ENCODE data around the gene RFX3.

RFX3 gene

GRCh38 chr9:3268223-3268622 is 257.6 kb downstream of the RFX3 start:
- DNase-seq: no peak

GRCh38 chr9:3263698-3264097 is 262.1 kb downstream of the RFX3 start:
- DNase-seq: no peak

GRCh38 chr9:3262826-3263529 is 262.8 kb downstream of the RFX3 start:
- no peak for DNase-seq

GRCh38 chr9:3261484-3261883 is 264.3 kb downstream of the RFX3 start:
- DNase-seq: no peak

DNA sequence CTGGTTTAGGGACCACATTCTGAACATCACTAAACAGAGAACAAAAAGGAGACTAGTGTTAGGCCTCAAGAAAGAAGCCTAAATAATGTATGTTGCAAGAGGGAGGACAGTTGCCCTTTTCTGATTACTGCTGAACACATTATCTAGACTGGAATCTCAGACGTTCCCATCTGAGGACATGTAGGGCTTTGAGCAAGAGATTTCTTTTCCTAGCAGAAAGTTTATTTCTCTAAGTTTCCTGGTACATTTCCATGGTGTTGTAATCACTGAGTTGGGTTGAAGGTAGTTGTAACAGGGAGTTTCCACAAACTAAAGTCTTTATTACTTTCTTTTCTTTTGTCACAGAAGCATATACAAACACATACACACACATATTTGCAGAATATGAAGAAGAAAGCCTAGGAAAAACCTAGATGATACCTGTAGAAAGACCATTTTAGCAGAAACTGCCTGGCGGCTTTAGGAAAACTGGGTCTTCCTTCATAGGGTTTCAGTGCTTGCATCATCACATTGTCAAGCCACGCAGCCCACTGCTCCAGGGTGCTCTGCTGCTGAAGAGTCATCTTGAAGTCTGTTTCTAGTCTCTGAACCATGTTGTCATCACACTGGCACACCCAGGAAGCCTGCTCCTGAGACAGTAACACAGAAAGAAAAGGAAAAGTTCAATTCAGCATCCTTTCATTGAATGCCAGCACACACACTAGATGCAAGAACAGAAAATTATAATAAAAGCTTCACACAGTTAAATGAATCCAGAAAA is 269.1 kb downstream of the RFX3 start:
- DNase-seq: no peak

GRCh38 chr9:3251309-3251708 is 274.5 kb downstream of the RFX3 start:
- no peak for DNase-seq

GRCh38 chr9:3250741-3251140 is 275.1 kb downstream of the RFX3 start:
- DNase-seq: no peak

DNA sequence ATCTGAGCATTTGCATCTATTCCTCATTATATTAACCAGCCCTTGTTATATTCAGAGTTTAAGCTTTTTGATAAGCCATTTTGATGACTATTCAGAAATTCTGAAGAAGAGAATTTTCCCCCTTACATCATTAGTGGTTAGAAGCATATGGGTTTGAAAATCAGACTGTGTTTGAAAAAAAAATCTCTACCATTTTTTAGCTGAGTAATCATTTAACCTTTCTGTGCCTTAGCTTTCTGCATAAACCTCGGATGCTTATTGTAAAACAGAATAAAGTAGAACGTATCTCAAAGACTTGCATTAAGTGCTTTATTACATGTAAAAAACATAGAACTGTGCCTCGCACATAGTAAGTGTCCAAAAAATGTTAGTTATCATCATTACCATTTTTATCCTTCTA is 278.6 kb downstream of the RFX3 start:
- no peak for DNase-seq

GRCh38 chr9:3246241-3246640 is 279.6 kb downstream of the RFX3 start:
- no peak for DNase-seq

GRCh38 chr9:3244963-3245653 is 280.7 kb downstream of the RFX3 start:
- no peak for DNase-seq

- DNase-seq: no peak
Measured at GRCh38 chr9:3243683-3244082, 282.1 kb downstream of the RFX3 start.

GRCh38 chr9:3241290-3241689 is 284.5 kb downstream of the RFX3 start:
- no peak for DNase-seq

- DNase-seq: peak; percentile 47
Measured at GRCh38 chr9:3240656-3241268, 285.0 kb downstream of the RFX3 start.

DNA sequence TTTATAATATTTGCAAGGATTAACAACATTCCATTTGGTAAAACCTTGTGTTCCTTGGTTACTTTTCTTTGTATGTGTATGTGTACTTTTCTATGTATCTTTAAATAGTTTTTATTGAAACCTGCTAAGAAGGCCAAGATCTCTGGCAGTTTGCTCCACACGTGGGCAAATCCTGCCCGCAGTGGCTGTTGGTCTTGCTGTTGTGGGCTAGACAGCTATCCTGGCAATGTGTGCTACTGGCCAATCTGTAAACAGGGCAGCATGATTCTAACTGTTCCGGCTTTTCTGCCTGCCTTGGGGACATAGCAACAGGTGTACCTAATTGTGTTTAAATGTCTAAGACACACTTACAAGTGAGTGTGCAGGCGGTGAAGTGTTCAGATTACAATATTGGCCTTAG is 286.6 kb downstream of the RFX3 start:
- no peak for DNase-seq

GRCh38 chr9:3238236-3238635 is 287.6 kb downstream of the RFX3 start:
- DNase-seq: no peak

- no peak for DNase-seq
Measured at GRCh38 chr9:3237121-3237520, 288.7 kb downstream of the RFX3 start.

DNA sequence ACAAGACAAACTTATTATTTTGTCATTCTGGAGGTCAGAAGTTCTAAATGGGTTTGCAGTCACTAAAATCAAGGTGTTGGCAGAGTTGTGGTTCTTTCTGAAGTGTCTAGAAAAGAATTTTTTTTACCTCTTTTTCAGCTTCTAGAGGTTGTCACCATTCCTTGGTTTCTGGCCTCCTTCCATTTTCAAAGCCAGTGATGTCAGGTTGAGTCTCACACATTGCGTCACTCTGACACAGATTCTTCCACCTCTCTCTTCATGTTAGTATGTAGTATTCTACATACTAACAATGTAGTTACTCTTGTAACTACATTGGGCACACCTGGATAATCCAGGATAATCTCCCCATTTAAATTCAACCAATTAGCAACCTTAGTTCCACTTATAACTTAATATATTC is 290.3 kb downstream of the RFX3 start:
- no peak for DNase-seq

DNA sequence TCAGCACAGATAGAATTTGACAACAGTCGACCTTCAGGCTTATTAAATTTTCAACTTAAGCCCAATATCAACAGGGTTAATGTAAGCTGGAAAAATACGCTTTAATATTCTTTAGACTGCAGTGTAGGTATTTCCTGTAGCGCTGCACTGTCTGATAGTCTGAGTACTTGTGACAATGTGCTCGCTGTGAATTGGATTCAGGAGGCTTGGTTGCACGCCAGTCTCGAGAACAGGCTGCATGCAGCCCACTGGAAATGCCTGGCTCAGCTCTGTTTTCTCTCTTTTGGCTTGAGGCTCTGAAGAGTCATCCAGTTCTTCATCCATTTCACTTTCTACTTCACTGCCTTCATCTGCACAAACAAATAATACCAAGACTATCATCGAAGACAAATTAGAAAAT is 300.9 kb downstream of the RFX3 start:
- no peak for DNase-seq

DNA sequence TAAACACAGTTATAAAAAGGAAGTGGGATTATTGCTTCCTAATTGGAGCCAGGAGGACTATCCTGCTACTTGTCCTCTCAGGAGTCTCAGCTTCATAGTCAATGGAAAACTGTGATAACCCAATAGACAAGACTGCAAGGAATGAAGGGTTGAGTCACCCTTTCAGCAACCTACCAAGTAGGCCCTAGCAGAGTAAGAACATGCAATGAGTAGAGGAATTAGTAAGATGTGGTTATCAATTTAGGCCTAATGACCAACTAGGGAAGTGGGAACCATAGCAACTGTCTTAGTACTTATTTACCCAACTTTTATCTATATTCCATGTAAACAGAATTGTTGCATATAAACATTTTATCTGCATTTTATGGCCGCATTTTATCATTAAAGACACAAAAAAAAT is 310.1 kb downstream of the RFX3 start:
- DNase-seq: no peak

DNA sequence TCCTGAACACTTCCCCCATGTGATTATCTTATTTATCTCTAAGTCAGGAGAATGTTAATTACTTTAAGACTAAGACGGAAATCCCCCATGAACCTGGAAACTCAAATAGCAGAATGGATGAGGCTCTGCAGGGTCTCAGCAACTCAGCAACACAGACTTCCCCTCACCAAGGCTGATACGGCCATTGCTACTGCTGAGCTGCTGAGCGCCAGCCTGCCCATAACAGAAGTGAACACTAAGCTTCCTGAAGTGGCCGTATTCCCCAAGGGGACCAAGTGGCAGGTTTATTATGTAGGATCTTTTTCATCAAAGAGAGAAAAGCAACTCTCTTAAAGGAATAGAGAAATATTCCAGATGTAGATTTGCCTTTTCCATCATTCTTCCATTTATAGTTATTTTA is 311.1 kb downstream of the RFX3 start:
- no peak for DNase-seq

DNA sequence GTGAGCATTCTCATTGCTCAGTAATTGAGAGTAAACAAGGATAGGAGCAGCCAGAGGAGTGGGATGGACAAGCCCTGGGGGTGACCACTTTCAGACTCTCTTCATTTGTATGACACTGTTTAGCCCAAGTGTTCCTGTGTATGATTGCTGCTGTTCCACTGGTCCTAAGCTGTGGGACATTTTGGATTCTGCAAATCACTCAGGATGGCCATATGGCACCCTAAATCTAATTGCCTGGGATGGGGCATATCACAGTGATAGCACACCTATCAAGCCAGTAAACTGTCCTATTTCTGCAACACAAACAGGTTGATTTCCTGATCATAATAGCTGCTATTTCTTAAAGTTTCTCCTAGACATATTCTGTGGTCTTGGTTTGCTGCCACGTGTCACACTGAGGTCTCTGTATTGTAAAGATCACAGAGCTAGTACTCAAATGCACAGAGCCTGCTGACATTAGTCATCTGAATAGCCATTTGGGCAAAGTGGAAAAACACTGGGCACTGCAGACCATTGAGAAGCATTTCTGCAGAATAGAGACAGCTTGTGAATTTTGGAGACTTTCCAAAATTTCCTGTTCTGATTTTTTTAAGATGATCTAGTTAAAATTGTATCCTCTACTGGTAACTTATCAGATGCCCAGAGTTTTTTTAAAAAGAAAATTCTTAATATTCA is 320.2 kb downstream of the RFX3 start:
- no peak for DNase-seq

GRCh38 chr9:3200331-3200774 is 325.4 kb downstream of the RFX3 start:
- DNase-seq: no peak

GRCh38 chr9:3193791-3194190 is 332.0 kb downstream of the RFX3 start:
- no peak for DNase-seq

All from stimulated activated naive CD4-positive, alpha-beta T cell treated with Interleukin-2 at 50 U/mL for 16 hours (primary cell).